ENCODE measurements around the gene GMDS.

Gene GMDS

GRCh38 chr6:2178125-2178524 lies 67.3 kb downstream of the GMDS start:
- DNase-seq (ENCODE audit: low read depth): no peak

- no peak for DNase-seq (ENCODE audit: low read depth)
These were observed 69.6 kb downstream of the GMDS start for GRCh38 chr6:2175825-2176224.

GRCh38 chr6:2173203-2173961 lies 72.0 kb downstream of the GMDS start:
- no peak for DNase-seq (ENCODE audit: low read depth)

GRCh38 chr6:2171728-2172127 lies 73.7 kb downstream of the GMDS start:
- DNase-seq (ENCODE audit: low read depth): no peak

GRCh38 chr6:2168480-2168879 lies 76.9 kb downstream of the GMDS start:
- peak; percentile 65 for DNase-seq (ENCODE audit: low read depth)

GRCh38 chr6:2166717-2167116 lies 78.7 kb downstream of the GMDS start:
- peak; percentile 38 for DNase-seq (ENCODE audit: low read depth)

- no peak for DNase-seq (ENCODE audit: low read depth)
These were observed 80.1 kb downstream of the GMDS start for GRCh38 chr6:2165286-2165685.

GRCh38 chr6:2164481-2164880 lies 80.9 kb downstream of the GMDS start:
- DNase-seq (ENCODE audit: low read depth): no peak

- no peak for DNase-seq (ENCODE audit: low read depth)
These were observed 83.3 kb downstream of the GMDS start for GRCh38 chr6:2162079-2162445.

- peak; percentile 21 for DNase-seq (ENCODE audit: low read depth)
These were observed 86.7 kb downstream of the GMDS start for GRCh38 chr6:2158596-2159271.

- DNase-seq (ENCODE audit: low read depth): peak; percentile 90
These were observed 87.8 kb downstream of the GMDS start for GRCh38 chr6:2157441-2158127.

- DNase-seq (ENCODE audit: low read depth): no peak
These were observed 90.2 kb downstream of the GMDS start for GRCh38 chr6:2155206-2155605.

GRCh38 chr6:2149361-2150006 lies 95.9 kb downstream of the GMDS start:
- DNase-seq (ENCODE audit: low read depth): no peak

GRCh38 chr6:2148748-2149147 lies 96.7 kb downstream of the GMDS start:
- no peak for DNase-seq (ENCODE audit: low read depth)

GRCh38 chr6:2147766-2148448 lies 97.5 kb downstream of the GMDS start:
- peak; percentile 68 for DNase-seq (ENCODE audit: low read depth)

GRCh38 chr6:2147261-2147660 lies 98.1 kb downstream of the GMDS start:
- no peak for DNase-seq (ENCODE audit: low read depth)

- no peak for DNase-seq (ENCODE audit: low read depth)
These were observed 101.2 kb downstream of the GMDS start for GRCh38 chr6:2144210-2144609.

- DNase-seq (ENCODE audit: low read depth): no peak
These were observed 103.6 kb downstream of the GMDS start for GRCh38 chr6:2141644-2142290.

- DNase-seq (ENCODE audit: low read depth): no peak
These were observed 104.8 kb downstream of the GMDS start for GRCh38 chr6:2140438-2141128.

- DNase-seq (ENCODE audit: low read depth): no peak
These were observed 110.0 kb downstream of the GMDS start for GRCh38 chr6:2135401-2135800.

GRCh38 chr6:2134554-2134953 lies 110.9 kb downstream of the GMDS start:
- no peak for DNase-seq (ENCODE audit: low read depth)

Data from EH (cell line).